SK-N-SH treated with all-trans-retinoic acid at 6 μM for 48 hours (cell line): ENCODE measurements around the gene ANKRD12.

ENCODE experiments used
- ATAC-seq: fragments of 200-7000 bp; cut with Tn5 transposase; 3 replicates; pipeline ENCODE4 v1.9.1; 2020; ENCODE audit warnings: mild to moderate bottlenecking, moderate library complexity
- ARNTL ChIP-seq: fragments of 450-650 bp; formaldehyde crosslinking; IDR thresholded peaks from 2 replicates; pipeline ENCODE4 v1.5.0; 2020; ENCODE audit warnings: low read depth, mild to moderate bottlenecking, moderate library complexity, borderline replicate concordance
- CSDC2 ChIP-seq: fragments of 250-450 bp; sonication (Bioruptor Pico); IDR thresholded peaks from 2 replicates; pipeline ENCODE4 v1.5.0; 2020; ENCODE audit warnings: mild to moderate bottlenecking, moderate library complexity
- ESRRG ChIP-seq: fragments of 250-450 bp; sonication (Bioruptor Pico); IDR thresholded peaks from 2 replicates; pipeline ENCODE4 v1.6.1; 2021; ENCODE audit warnings: mild to moderate bottlenecking
- GLIS3 ChIP-seq: fragments of 250-450 bp; sonication (Bioruptor Pico); IDR thresholded peaks from 2 replicates; pipeline ENCODE4 v1.5.0; 2020; ENCODE audit warnings: mild to moderate bottlenecking, moderate library complexity
- ISL1 ChIP-seq: fragments of 250-450 bp; sonication (Bioruptor Pico); IDR thresholded peaks from 2 replicates; pipeline ENCODE4 v2.1.2; 2022; ENCODE audit warnings: mild to moderate bottlenecking, moderate library complexity
- OSR1 ChIP-seq: fragments of 250-450 bp; sonication (Bioruptor Pico); IDR thresholded peaks from 2 replicates; pipeline ENCODE4 v1.8.0; 2022; ENCODE audit warnings: moderate library complexity, mild to moderate bottlenecking, inconsistent platforms
- PPARA ChIP-seq: fragments of 250-450 bp; sonication (Bioruptor Pico); IDR thresholded peaks from 2 replicates; pipeline ENCODE4 v1.5.0; 2020; ENCODE audit warnings: mild to moderate bottlenecking, borderline replicate concordance
- SNAI2 ChIP-seq: fragments of 250-450 bp; sonication (Bioruptor Pico); IDR thresholded peaks from 2 replicates; pipeline ENCODE4 v1.5.0; 2020; ENCODE audit warnings: mild to moderate bottlenecking, moderate library complexity
- TCF4 ChIP-seq: fragments of 250-450 bp; sonication (Bioruptor Pico); IDR thresholded peaks from 2 replicates; pipeline ENCODE4 v1.8.0; 2021; ENCODE audit warnings: mild to moderate bottlenecking, moderate library complexity, borderline replicate concordance
- TOX ChIP-seq: fragments of 250-450 bp; sonication (Bioruptor Pico); IDR thresholded peaks from 2 replicates; pipeline ENCODE4 v1.8.0; 2021; ENCODE audit warnings: mild to moderate bottlenecking, moderate library complexity, borderline replicate concordance
- ZC3H10 ChIP-seq: fragments of 250-450 bp; sonication (Bioruptor Pico); IDR thresholded peaks from 2 replicates; pipeline ENCODE4 v1.5.1; 2021; ENCODE audit warnings: mild to moderate bottlenecking, moderate library complexity
- ZFP3 ChIP-seq: fragments of 250-450 bp; sonication (Bioruptor Pico); IDR thresholded peaks from 2 replicates; pipeline ENCODE4 v1.5.0; 2020; ENCODE audit warnings: mild to moderate bottlenecking, moderate library complexity
- ZFP30 ChIP-seq: fragments of 450-650 bp; formaldehyde crosslinking; IDR thresholded peaks from 2 replicates; pipeline ENCODE4 v1.5.0; 2022; ENCODE audit warnings: mild to moderate bottlenecking, moderate library complexity
- ZNF70 ChIP-seq: fragments of 450-650 bp; formaldehyde crosslinking; IDR thresholded peaks from 2 replicates; pipeline ENCODE4 v1.5.0; 2020; ENCODE audit warnings: mild to moderate bottlenecking, moderate library complexity
- ZNF8 ChIP-seq: fragments of 450-650 bp; formaldehyde crosslinking; IDR thresholded peaks from 2 replicates; pipeline ENCODE4 v1.5.0; 2020; ENCODE audit warnings: mild to moderate bottlenecking, moderate library complexity
- TF ChIP-seq, protein P1 (sequence below): fragments of 250-450 bp; sonication (Bioruptor Pico); IDR thresholded peaks from 2 replicates; pipeline ENCODE4 v1.5.1; 2020; ENCODE audit warnings: low read depth, mild to moderate bottlenecking, moderate library complexity
- TF ChIP-seq, protein P2 (sequence below): fragments of 250-450 bp; sonication (Bioruptor Pico); IDR thresholded peaks from 2 replicates; pipeline ENCODE4 v1.8.0; 2020; ENCODE audit warnings: mild to moderate bottlenecking, moderate library complexity, borderline replicate concordance
- TF ChIP-seq, protein P3 (sequence below): fragments of 250-450 bp; sonication (Bioruptor Pico); IDR thresholded peaks from 2 replicates; pipeline ENCODE4 v1.8.0; 2021; ENCODE audit warnings: low read depth, mild to moderate bottlenecking, moderate library complexity, borderline replicate concordance
- TF ChIP-seq, protein P4 (sequence below): fragments of 250-450 bp; sonication (Bioruptor Pico); IDR thresholded peaks from 2 replicates; pipeline ENCODE4 v1.5.1; 2021; ENCODE audit warnings: mild to moderate bottlenecking, moderate library complexity

The ANKRD12 gene

DNA sequence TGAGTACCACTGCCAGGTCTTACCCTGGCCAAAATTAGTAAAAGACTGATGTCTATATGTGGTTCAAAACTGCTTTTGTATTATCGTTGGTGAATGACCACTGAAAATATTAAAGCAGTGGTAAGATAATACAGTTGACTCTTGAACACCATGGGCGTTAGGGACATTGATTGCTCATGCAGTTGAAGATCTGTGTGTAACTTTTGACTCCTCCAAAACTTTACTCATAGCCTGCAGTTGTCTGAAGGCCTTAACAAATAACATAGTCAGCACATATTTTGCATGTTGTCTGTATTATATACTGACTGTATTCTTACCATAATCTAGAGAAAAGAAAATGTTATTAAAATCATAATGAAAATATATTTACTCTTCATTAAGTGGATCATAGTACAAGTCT, 5.8 kb upstream of the ANKRD12 start:
- ATAC-seq = no peak
- TF ChIP-seq GLIS3 (CRISPR knock-in tag) (no peak), ZNF8 (CRISPR knock-in tag) (no peak), ZFP3 (CRISPR knock-in tag) (no peak), ESRRG (CRISPR knock-in tag) (no peak), PPARA (CRISPR knock-in tag) (no peak), SNAI2 (no peak)
- TF ChIP-seq, protein P1, sequence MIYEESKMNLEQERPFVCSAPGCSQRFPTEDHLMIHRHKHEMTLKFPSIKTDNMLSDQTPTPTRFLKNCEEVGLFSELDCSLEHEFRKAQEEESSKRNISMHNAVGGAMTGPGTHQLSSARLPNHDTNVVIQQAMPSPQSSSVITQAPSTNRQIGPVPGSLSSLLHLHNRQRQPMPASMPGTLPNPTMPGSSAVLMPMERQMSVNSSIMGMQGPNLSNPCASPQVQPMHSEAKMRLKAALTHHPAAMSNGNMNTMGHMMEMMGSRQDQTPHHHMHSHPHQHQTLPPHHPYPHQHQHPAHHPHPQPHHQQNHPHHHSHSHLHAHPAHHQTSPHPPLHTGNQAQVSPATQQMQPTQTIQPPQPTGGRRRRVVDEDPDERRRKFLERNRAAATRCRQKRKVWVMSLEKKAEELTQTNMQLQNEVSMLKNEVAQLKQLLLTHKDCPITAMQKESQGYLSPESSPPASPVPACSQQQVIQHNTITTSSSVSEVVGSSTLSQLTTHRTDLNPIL (CRISPR knock-in tag) = no peak

DNA sequence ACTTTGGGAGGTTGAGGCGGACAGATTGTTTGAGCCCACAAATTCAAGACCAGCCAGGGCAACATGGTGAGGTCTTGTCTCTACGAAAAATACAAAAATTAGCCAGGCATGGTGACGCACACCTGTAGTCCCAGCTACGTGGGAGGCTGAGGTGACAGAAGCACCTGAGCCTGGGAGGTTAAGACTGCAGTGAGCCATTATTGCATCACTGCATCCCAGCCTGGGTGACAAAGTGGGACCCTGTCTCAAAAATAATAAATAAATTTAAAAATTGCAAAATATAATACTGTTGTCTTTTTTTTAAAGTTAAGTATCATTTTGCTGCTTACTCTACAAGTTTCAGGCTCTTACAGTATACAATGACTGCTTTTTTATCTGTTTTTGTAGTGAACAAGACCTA, 4.0 kb upstream of the ANKRD12 start:
- no peak for TF ChIP-seq PPARA (CRISPR knock-in tag)
- TF ChIP-seq, all 23 proteins: peak for 0
- ATAC-seq = no peak

DNA sequence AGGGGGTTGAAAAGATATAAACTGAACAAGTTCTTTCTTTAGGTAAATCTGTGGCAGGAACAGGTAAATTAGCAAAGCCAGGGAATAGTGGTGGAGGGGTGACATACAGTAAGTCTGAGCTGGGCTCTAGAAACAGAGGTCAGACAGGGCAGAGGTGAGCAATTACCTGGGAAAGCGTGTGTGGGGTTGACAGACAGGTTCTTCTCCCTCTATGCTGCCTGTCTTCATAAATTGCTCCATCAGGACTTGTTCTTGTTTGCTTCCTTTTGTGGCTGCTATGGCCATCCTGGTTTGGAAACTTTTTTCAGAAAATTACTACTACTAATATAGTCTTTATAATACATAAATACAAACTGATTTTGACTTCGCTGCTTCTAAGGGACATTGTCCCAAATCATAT, 3.4 kb upstream of the ANKRD12 start:
- TF ChIP-seq ISL1 (CRISPR knock-in tag) (no peak), GLIS3 (CRISPR knock-in tag) (no peak), ESRRG (CRISPR knock-in tag) (no peak)
- no peak for ATAC-seq

DNA sequence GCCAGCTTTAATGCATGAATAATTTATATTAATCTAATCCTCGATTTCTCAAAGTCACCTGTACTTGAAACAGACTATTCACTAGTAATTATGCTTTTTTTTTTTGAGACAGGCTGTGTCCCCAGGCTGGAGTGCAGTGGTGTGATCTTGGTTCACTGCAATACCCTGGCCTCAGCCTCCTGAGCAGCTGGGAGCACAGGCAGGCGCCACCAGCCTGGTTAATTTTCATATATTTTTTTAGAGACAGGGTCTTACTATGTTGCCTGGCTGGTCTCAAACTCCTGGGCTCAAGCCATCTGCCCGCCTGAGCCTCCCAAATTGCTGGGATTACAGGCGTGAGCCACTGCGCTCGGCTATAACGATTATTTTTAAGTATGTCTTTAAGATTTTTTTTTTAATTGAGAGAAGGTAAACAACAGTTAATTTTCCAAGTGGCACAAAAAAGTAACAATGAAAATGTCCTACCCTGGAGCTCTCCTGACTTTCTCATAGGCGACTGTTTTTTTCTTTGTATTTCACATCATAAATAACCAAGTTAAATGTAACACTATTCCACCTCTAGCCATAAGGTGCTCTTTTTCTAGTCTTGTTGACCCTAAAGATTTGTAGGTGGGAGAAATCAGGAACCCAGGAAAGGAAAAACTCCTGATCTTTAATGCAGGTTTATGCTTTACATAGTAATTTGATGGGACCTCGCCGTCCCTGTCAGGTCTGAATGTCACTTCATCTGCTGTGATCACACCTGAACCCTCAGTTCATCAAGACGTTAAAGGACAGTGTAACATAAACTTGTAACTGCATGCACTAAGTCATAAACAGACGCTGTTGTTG, 1.3 kb upstream of the ANKRD12 start:
- no peak for ATAC-seq

DNA sequence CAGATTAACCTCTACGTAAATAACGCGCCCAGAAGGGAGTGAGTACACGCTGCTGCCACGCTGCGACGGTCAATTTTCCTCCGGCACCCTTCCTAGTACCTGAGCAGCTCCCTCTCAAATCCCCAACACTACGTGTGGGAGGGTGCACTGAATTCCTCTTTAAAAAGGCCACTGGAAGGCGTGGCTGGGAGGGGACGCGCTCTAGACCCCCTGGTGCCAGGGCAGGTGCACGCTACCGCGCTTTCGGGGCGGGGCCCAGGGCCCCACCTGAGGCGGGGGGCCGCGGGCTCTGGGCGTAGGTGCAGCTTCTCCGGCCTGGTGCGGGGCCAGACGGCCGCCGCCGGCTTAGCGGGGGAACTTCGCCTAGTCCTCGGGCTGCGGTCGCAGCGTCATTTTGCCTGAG, 668 bp upstream of the ANKRD12 start:
- TF ChIP-seq GLIS3 (CRISPR knock-in tag) (0 out of 2 replicates have a peak, but pooled peaks have one; percentile 3), ARNTL (CRISPR knock-in tag) (no peak)
- ATAC-seq = peak; percentile 36

More for the DNA sequence above, 1.3 kb upstream of the ANKRD12 start:
- TF ChIP-seq ZFP30 (CRISPR knock-in tag) (no peak), ZNF70 (no peak), ZC3H10 (CRISPR knock-in tag) (no peak), CSDC2 (no peak), ISL1 (CRISPR knock-in tag) (no peak), ZFP3 (CRISPR knock-in tag) (no peak), OSR1 (CRISPR knock-in tag) (no peak), ESRRG (CRISPR knock-in tag) (no peak), TOX (no peak), TCF4 (CRISPR knock-in tag) (no peak), ZNF8 (CRISPR knock-in tag) (no peak)
- TF ChIP-seq, protein P2, sequence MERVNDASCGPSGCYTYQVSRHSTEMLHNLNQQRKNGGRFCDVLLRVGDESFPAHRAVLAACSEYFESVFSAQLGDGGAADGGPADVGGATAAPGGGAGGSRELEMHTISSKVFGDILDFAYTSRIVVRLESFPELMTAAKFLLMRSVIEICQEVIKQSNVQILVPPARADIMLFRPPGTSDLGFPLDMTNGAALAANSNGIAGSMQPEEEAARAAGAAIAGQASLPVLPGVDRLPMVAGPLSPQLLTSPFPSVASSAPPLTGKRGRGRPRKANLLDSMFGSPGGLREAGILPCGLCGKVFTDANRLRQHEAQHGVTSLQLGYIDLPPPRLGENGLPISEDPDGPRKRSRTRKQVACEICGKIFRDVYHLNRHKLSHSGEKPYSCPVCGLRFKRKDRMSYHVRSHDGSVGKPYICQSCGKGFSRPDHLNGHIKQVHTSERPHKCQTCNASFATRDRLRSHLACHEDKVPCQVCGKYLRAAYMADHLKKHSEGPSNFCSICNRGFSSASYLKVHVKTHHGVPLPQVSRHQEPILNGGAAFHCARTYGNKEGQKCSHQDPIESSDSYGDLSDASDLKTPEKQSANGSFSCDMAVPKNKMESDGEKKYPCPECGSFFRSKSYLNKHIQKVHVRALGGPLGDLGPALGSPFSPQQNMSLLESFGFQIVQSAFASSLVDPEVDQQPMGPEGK (CRISPR knock-in tag) = no peak
- TF ChIP-seq, protein P3, sequence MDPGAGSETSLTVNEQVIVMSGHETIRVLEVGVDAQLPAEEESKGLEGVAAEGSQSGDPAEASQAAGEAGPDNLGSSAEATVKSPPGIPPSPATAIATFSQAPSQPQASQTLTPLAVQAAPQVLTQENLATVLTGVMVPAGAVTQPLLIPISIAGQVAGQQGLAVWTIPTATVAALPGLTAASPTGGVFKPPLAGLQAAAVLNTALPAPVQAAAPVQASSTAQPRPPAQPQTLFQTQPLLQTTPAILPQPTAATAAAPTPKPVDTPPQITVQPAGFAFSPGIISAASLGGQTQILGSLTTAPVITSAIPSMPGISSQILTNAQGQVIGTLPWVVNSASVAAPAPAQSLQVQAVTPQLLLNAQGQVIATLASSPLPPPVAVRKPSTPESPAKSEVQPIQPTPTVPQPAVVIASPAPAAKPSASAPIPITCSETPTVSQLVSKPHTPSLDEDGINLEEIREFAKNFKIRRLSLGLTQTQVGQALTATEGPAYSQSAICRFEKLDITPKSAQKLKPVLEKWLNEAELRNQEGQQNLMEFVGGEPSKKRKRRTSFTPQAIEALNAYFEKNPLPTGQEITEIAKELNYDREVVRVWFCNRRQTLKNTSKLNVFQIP = no peak
- TF ChIP-seq, protein P1 (CRISPR knock-in tag) = no peak
- TF ChIP-seq, protein P4, sequence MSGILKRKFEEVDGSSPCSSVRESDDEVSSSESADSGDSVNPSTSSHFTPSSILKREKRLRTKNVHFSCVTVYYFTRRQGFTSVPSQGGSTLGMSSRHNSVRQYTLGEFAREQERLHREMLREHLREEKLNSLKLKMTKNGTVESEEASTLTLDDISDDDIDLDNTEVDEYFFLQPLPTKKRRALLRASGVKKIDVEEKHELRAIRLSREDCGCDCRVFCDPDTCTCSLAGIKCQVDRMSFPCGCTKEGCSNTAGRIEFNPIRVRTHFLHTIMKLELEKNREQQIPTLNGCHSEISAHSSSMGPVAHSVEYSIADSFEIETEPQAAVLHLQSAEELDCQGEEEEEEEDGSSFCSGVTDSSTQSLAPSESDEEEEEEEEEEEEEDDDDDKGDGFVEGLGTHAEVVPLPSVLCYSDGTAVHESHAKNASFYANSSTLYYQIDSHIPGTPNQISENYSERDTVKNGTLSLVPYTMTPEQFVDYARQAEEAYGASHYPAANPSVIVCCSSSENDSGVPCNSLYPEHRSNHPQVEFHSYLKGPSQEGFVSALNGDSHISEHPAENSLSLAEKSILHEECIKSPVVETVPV (CRISPR knock-in tag) = no peak
